ENCODE measurements around the gene PTPRK. TPM values are rescaled to one million over a fixed set of nuclear protein-coding genes. Genes with fewer than 3 reads are reported as not detected.

Gene PTPRK
- total RNA-seq, 1 experiment from 2014 or later = 34.2 TPM

DNA sequence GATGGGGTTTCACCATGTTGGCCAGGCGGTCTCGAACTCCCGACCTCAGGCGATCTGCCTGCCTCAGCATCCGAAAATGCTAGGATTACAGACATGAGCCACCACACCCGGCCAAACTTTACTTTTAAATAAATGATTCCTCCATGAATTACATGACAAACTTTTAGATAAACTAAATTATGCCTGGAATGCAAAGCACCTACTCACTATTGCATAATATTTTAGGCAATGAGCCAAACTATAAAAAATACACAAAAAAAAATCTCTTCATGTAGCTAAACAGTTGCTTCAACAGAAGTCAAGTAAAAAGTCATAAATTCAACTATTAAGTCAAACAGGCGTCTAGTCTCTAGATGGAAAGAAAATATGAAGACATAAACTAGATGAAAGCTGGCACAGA is 56.5 kb downstream of the PTPRK start:
- Histone ChIP-seq H3K4me1 (ENCODE audit: control insufficient read depth in 1 of 2, insufficient read depth in 2 of 2, low read length in 2 of 2) (no peaks in the 10 kb centered on the region; a peak in 1 of 4 replicates), H3K9me2 (ENCODE audit: insufficient read depth) (no peaks in the 10 kb centered on the region), H4K20me1 (ENCODE audit: insufficient read depth) (no peaks in the 10 kb centered on the region), H3K9me3 (ENCODE audit: control insufficient read depth in 1 of 2, insufficient read depth in 1 of 2, low read depth in 1 of 2, low read length in 2 of 2) (no peaks in the 10 kb centered on the region), H3K27me3 (ENCODE audit: insufficient read depth, low read length) (no peaks in the 10 kb centered on the region), H3K27ac (ENCODE audit: low read depth, low read length) (no peak overlapping the region), H3K79me2 (ENCODE audit: insufficient read depth, low read length) (no peaks in the 10 kb centered on the region), H3K4me2 (ENCODE audit: low read length) (no peak overlapping the region), H3K4me3 (replicated peaks in 1 of 2; ENCODE audit: low read depth in 1 of 2, low read length in 2 of 2) (no peak overlapping the region), H3K9ac (ENCODE audit: low read length) (no peak overlapping the region), H2AFZ (ENCODE audit: low read depth, low read length, poor library complexity, severe bottlenecking) (no peak overlapping the region), H3K36me3 (ENCODE audit: control insufficient read depth in 1 of 2, insufficient read depth in 2 of 2, low read length in 2 of 2) (no peaks in the 10 kb centered on the region)
- POLR2A ChIA-PET = no interaction called here
- no peak for TF ChIP-seq POLR2A (IDR thresholded peaks at IDR 0.05; ENCODE audit: borderline replicate concordance, extremely low read depth, insufficient read depth, insufficient read length)
- no peak for TF ChIP-seq EGR1 (IDR thresholded peaks at IDR 0.05; ENCODE audit: low read depth)
- TF ChIP-seq RAD21 (IDR thresholded peaks at IDR 0.05; ENCODE audit: low read depth) = no peak
- no peak for TF ChIP-seq TCF7L2 (IDR thresholded peaks at IDR 0.05; ENCODE audit: borderline replicate concordance, extremely low read depth, insufficient read depth, insufficient read length)
- TF ChIP-seq JUND (IDR thresholded peaks at IDR 0.05) = no peak
- TF ChIP-seq, protein P1, sequence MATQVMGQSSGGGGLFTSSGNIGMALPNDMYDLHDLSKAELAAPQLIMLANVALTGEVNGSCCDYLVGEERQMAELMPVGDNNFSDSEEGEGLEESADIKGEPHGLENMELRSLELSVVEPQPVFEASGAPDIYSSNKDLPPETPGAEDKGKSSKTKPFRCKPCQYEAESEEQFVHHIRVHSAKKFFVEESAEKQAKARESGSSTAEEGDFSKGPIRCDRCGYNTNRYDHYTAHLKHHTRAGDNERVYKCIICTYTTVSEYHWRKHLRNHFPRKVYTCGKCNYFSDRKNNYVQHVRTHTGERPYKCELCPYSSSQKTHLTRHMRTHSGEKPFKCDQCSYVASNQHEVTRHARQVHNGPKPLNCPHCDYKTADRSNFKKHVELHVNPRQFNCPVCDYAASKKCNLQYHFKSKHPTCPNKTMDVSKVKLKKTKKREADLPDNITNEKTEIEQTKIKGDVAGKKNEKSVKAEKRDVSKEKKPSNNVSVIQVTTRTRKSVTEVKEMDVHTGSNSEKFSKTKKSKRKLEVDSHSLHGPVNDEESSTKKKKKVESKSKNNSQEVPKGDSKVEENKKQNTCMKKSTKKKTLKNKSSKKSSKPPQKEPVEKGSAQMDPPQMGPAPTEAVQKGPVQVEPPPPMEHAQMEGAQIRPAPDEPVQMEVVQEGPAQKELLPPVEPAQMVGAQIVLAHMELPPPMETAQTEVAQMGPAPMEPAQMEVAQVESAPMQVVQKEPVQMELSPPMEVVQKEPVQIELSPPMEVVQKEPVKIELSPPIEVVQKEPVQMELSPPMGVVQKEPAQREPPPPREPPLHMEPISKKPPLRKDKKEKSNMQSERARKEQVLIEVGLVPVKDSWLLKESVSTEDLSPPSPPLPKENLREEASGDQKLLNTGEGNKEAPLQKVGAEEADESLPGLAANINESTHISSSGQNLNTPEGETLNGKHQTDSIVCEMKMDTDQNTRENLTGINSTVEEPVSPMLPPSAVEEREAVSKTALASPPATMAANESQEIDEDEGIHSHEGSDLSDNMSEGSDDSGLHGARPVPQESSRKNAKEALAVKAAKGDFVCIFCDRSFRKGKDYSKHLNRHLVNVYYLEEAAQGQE (IDR thresholded peaks at IDR 0.05; ENCODE audit: low read depth) = no peak
- TF ChIP-seq EZH2phosphoT487 (IDR thresholded peaks at IDR 0.05; ENCODE audit: borderline replicate concordance) = no peak
- no peak for TF ChIP-seq FOSL1 (IDR thresholded peaks at IDR 0.05; ENCODE audit: low read depth)
- TF ChIP-seq SP1 (IDR thresholded peaks at IDR 0.05; ENCODE audit: low read depth) = no peak
- TF ChIP-seq CTCF (IDR thresholded peaks at IDR 0.05 in 2 of 3, conservative IDR thresholded peaks at IDR 0.05 in 1 of 3; ENCODE audit: borderline replicate concordance in 1 of 3, insufficient read depth in 1 of 3, low read depth in 2 of 3, low read length in 2 of 3) = no peak
- TF ChIP-seq CEBPB (IDR thresholded peaks at IDR 0.05; ENCODE audit: low read depth) = no peak
- no peak for TF ChIP-seq SIN3A (IDR thresholded peaks at IDR 0.05; ENCODE audit: low read depth)
- no peak for TF ChIP-seq YY1 (IDR thresholded peaks at IDR 0.05; ENCODE audit: extremely low read depth, insufficient replicate concordance, low read depth, low read length)
- no peak for TF ChIP-seq POLR2AphosphoS5 (IDR thresholded peaks at IDR 0.05; ENCODE audit: low read depth, low read length)
- no peak for TF ChIP-seq CBX3 (IDR thresholded peaks at IDR 0.05; ENCODE audit: low read depth)
- no peak for TF ChIP-seq EZH2 (IDR thresholded peaks at IDR 0.05)
- no peak for TF ChIP-seq ZFX (IDR thresholded peaks at IDR 0.05)
- DNase-seq (ENCODE audit: low read depth, low spot score) = no peak
- BruUV-seq (replicated peaks) = no TSS peak
- CTCF ChIA-PET = no interaction called here
- no peak for ATAC-seq
- RAD21 ChIA-PET (ENCODE audit: low non-redundant PET in 1 of 2, low total read pairs in 2 of 2, uncharacterized antibody in 2 of 2, unreplicated experiment in 2 of 2) = no interaction called here
- intact Hi-C loops (cut with micrococcal nuclease) = no loop called here
